GM21737 (cell line): Measurements from ENCODE around the gene ARHGEF12.

Experiments used
- ATAC-seq: cut with Tn5 transposase; IDR thresholded peaks from one replicate; pipeline ENCODE4 v1.9.1; 2021; ENCODE audit warnings: mild to moderate bottlenecking, moderate library complexity; ENCODE audit not compliant: unreplicated experiment

The ARHGEF12 gene

GRCh38 chr11:120340529-120340928 is 4.3 kb downstream of the ARHGEF12 start:
- no peak for ATAC-seq

- no peak for ATAC-seq
These were observed 6.0 kb downstream of the ARHGEF12 start for GRCh38 chr11:120342226-120342625.

DNA sequence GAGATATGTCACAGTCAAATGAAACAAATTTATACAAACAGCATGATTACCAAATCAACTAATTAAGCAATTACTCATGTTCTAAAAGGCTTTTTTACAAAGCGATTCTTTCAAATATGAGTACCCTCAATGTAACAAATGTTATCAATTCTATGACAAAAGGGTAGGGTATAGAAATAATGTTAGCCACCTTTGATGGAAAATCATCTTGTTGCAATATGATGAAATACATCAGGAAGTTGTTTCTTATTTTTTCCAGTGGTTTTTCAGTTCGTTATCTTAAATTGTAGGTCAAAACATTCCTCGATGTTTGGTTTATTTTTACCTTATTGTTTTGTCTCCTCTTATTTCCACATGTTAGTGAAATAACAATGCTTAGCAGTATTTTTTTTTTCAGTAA is 6.5 kb downstream of the ARHGEF12 start:
- ATAC-seq = no peak

DNA sequence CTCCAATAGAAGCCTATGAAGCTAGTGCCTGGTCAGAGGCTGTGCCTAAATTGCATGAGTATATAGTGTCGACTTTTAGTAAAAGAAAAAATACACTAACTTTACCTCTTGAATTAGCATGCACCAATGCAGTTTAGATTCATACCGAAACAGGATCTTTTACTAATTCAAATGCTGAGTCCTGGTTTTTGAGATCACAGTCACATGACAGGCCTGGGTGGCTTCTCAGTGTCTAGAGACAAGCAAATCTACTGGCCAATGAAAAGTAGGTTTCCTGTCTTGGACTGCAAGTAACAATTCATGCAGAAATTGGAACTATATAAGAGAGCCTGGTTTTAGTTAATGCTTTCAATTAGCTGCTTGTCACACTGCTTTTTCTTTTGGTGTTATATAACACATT is 7.2 kb downstream of the ARHGEF12 start:
- ATAC-seq = no peak

DNA sequence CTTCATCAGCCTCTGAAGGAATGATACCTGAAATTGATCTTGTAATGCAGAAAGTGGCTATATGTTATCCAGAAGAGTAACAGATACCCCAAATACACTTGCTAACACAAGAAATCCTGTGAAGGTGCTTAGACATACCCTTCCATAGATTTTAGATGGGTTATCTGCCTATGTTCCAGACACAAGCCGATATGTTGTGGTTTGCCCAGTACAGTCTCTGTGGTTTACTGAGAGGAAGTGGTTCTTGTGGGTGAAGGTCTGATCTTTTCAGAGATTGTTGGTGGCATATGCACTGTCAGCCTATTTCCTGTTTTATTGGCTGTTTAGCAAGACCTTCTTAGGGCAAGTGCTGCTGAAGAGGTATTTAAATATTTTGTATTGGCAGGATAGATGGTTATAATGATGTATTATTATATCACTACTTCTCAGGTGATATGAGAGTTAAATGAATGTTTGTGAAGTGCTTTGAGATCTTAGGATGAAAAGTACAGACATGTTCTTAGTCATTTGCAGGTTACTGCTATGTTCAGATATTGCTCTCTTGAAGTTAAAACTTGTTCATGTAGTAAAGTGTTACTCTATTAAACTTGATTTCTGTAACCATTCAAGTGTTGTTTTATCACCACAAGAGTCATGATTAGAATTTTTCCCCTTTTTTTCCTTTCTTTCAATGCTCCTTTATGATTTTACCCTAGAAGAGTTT is 8.2 kb downstream of the ARHGEF12 start:
- ATAC-seq = peak; percentile 72

GRCh38 chr11:120346233-120346632 is 10.0 kb downstream of the ARHGEF12 start:
- ATAC-seq = no peak

GRCh38 chr11:120350637-120351036 is 14.4 kb downstream of the ARHGEF12 start:
- ATAC-seq = no peak

DNA sequence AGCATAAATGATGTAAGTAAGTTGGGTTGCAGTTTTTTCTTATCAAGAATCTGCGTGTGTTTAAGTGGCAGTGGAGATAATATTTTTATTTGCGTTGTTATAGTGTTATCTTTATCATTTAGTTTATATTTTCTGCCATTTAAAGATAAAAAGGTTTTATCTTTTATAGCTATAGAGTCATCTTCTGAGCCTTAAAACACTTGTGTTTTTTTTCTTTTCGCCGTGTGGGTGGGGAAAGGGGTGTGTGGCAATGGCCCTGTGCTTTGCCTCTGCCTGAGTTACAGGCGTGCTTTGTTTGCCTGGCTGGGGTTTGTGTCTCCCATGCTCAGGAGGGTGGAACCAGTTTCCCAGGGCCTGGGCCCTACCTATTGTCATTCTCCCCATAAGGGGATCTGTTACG is 16.2 kb downstream of the ARHGEF12 start:
- no peak for ATAC-seq

- no peak for ATAC-seq
These were observed 17.9 kb downstream of the ARHGEF12 start for GRCh38 chr11:120354068-120354467.

DNA sequence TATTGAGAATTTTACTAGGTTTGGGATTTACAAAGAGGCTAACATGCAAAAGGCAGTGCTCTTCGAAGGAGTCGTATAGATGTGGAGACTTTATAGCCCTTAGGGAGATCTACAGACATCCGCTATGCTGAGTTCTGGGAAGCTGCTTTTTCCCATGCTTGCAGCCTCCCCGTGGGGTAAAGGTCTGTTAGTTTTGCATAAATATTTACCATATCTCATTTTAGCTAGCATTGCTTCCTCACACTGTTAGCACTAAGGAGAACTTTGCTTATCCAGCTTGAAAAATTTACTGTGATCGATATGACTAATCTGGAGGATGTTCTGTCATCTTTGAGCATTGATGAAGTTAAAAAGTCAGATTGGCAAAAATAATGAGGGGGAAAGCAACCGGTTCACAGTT is 18.6 kb downstream of the ARHGEF12 start:
- no peak for ATAC-seq

GRCh38 chr11:120357620-120358019 is 21.4 kb downstream of the ARHGEF12 start:
- ATAC-seq = no peak

DNA sequence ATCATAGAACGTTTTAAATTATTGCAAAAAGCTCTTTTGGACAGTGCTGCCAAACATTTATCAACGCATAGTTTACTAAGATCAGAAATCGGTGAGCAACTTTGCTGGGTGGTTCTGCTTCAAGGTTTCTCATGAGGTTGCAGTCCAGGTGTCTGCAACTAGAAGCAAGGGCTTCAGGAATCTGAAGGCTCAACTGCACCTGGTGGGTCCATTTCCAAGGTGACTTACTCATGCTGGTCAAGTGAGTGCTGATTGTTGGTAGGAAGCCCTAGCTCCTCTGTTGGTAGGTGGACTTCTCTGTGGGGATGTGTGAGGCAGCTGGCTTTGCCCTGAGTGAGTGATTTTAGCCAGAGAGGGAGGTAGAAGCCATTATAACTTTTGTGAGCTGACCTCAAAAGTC is 22.5 kb downstream of the ARHGEF12 start:
- ATAC-seq = no peak

- ATAC-seq = no peak
These were observed 27.2 kb downstream of the ARHGEF12 start for GRCh38 chr11:120363436-120363835.

DNA sequence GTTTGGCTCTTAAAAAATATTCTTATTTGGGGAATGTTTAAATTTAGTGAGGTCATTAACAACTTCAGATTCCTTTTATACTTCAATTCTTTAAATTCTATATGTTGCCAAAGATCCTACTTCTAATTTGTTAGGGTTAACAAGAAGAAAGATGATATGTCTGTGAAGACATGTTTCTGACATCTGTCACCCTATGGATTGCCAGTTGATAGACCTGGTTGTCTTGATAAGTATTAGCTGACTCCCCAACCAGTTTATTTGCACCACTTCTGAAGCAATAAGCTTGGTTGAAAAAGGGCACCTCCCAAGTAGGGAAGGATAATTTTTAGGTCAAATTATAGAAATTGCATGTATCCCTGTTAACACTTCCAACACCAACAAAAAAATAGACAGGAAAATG is 29.3 kb downstream of the ARHGEF12 start:
- no peak for ATAC-seq

DNA sequence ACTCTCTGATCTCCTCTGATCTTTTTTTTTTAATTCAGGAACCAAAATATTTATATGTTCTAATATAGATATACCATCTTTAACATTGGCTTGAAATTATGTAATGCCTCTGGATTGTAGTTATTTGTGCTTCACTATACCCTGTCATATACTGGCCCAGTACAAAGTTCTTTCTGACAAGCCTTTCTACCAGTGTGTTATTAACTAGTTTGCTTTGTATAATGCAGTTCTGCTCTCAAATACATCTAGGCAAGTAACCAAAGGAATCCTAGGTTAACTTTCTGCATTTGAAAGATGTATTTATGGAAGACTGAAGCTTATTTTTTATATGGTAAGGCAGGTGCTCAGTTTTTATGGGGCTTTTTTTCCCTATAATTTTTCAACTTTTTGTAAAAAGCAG is 36.1 kb downstream of the ARHGEF12 start:
- no peak for ATAC-seq

DNA sequence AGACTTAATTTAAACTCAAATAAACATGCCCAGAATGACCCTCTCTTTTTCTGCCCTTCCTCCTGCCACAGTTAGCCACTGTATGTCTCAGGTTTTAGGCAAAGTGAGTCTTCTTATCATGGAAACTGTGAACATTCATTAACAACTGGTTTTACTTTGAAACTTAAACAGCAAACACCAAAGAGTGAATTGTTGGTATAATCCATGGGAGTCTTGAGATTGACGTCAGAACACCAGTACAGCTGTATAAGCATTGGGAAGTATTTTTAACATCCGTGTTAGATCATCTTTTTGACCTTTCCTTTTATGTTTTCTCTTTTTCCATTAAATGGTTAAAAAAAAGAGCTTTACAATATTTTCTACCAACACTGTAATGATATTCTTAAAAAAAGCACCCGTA is 38.9 kb downstream of the ARHGEF12 start:
- no peak for ATAC-seq

DNA sequence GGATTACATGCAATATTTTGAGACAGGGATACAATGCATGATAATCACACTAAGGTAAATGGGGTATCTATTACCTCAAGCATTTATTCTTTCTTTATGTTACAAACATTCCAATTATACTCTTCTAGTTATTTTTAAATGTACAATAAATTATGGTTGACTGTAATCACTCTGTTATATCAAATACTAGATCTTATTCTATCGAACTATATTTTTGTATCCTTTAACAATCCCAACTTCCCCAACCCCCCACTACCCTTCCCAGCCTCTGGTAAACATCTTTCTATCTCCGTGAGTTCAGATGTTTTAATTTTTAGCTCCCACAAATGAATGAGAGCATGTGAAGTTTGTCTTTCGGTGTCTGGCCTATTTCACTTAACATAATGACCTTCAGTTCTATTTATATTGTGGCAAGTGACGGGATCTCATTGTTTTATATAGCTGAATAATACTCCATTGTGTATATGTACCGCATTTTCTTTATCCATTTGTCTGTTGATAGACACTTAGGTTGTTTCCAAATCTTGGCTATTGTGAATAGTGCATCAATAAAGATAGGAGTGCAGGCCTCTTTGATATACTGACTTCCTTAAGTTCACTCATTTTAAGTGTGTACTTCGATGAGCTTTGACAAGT is 40.5 kb downstream of the ARHGEF12 start:
- ATAC-seq = no peak

GRCh38 chr11:120378474-120378873 is 42.3 kb downstream of the ARHGEF12 start:
- no peak for ATAC-seq

DNA sequence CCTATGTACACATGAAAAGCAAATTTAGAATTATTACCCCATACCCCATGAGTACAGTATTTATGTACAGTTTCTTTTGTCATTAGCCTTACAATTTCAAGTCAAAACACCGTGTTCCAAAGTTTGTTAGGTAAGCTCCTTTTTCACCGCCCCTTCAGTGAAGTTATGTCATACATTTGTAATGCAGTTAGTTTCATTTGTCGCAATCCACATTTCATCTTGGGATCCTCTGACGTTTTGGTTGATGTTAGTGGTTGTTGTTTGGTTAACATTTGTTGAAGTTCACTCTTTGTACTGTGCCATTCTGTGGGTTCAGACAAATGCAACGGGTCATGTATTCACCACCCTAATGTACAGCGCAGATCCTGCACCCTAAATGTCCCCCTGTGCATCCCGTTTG is 45.2 kb downstream of the ARHGEF12 start:
- ATAC-seq = no peak

GRCh38 chr11:120383518-120384155 is 47.4 kb downstream of the ARHGEF12 start:
- no peak for ATAC-seq

DNA sequence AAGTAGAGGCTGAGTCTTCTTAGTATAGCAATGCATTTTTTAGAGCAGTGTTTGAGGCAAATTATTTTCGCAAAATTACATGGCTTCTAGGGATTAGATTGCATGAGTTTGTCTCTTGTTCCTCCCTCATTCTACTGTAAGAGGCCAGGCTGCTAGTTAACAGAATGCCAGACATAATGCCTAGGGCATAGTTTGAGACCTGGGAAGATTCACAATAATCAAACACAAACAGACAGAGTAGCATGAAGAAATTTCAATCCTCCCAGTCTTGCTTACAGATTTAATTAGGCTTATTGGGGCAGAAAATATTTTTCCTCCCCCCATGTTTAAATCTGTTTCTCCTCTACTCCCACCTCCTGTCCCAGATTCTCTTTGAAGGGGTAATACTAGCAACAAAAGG is 48.3 kb downstream of the ARHGEF12 start:
- no peak for ATAC-seq

GRCh38 chr11:120385110-120385509 is 48.9 kb downstream of the ARHGEF12 start:
- no peak for ATAC-seq
